Measurements from ENCODE around the gene GTPBP3.

Gene GTPBP3

GRCh38 chr19:17327654-17328516 is 9.5 kb upstream of the GTPBP3 start:
- no peak for DNase-seq (ENCODE audit: low spot score)

GRCh38 chr19:17328517-17329365 is 8.6 kb upstream of the GTPBP3 start:
- no peak for DNase-seq (ENCODE audit: low spot score)

GRCh38 chr19:17329366-17330261 is 7.7 kb upstream of the GTPBP3 start:
- DNase-seq (ENCODE audit: low spot score): no peak

GRCh38 chr19:17330262-17331044 is 6.9 kb upstream of the GTPBP3 start:
- no peak for DNase-seq (ENCODE audit: low spot score)

- peak; percentile 40 for DNase-seq (ENCODE audit: low spot score)
Observed at GRCh38 chr19:17331045-17331558, 6.3 kb upstream of the GTPBP3 start.

GRCh38 chr19:17332360-17332676 is 5.0 kb upstream of the GTPBP3 start:
- DNase-seq (ENCODE audit: low spot score): no peak

DNA sequence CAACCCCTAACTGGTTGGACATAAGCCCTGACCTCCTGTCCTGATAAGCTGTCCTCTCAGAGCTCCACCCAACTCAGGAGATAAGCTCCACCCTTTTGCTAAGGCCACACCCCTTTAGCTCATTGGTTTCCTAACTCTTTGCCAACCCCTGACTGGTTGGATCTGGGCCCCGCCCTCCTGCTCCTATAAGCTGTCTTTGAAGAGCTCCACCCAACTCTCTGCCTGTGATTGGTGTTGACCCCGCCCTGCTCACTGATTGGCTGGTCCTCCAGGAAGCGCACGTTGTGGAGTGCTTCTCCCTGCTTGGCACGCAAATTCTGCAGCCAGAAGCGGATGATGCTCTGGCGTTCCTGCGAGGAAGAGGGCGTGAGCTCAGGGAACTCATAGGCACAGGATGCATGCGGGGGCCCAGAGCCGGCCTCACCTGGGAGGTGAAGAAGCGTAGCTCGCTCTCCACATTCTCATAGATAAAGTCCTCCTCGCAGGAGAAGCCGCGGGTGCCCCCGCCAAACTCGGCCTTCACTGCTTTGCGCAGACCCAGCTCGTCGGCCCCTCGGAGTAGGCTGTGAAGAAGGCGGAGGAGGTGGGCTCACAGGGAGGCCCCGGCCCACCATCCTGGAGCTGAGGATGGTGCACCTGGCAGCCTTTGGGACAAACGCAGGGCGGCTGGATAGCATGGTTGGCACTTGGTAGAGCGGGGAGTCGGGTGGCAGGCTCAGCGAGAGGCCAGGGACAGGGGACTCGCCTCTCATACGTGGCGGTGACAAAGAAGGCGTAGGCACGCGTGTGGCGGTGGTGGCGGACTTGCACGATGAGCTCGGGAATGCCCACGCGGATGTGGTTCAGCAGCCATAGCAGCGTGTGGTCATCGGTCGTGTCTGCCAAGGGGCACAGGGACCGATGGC is 4.4 kb upstream of the GTPBP3 start:
- peak; percentile 89 for DNase-seq (ENCODE audit: low spot score)

GRCh38 chr19:17333611-17334413 is 3.5 kb upstream of the GTPBP3 start:
- peak; percentile 55 for DNase-seq (ENCODE audit: low spot score)

DNA sequence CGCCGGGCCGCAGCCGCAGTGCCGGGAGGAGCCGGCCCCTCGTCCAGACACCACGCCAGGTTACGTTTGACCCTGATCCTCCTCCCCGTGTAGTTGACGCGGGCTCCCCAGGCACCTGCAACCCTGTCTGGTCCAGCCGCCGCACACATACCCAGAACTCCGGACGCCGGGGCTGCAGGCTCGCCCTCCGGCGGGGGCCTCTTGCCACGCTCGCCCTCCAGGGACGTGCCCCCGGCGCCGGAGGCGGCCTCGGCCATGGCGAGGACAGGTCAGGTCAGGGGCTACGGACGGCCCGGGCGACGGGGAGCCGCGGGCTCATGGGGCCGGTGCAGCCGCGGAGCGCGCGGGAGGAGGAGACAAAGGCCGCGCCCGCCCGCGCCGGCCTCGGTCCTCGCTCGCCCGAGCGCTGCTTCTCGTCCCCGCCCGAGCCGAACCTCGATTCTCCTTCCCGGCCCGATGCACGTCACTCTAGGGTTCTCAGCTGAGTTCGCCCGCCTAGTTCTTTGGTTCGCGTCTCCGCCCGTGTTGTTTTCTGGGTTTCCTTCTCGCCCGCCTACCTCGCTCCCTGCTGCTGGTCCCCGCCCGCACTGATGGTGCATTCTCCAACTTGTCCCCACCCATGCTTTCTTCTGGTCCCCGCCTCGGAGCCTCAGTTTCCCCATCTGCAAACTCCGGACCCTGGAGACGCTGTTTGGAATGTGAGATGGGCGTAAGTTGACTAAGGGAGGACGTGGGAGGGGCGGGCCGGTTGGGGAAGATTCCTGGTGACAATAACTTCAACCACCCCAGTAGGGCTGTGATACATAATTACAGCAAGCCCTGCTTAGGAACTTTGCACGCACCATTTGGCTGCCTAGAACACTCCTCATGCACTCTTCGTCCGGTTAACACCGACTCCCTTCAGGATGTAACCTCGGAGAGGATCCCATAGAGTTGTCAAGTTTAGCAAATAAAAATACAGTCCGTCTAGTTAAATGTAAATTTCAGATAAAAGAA is 2.6 kb upstream of the GTPBP3 start, which contains the start of gene ANO8:
Gene ANO8, minus strand, starts transcription at position 442 of the 996 bp plus-strand sequence. Its CDS starts 185 bp downstream, at position 257.
- peak; percentile 97 for DNase-seq (ENCODE audit: low spot score)

GRCh38 chr19:17335575-17335974 is 1.8 kb upstream of the GTPBP3 start:
- no peak for DNase-seq (ENCODE audit: low spot score)

DNA sequence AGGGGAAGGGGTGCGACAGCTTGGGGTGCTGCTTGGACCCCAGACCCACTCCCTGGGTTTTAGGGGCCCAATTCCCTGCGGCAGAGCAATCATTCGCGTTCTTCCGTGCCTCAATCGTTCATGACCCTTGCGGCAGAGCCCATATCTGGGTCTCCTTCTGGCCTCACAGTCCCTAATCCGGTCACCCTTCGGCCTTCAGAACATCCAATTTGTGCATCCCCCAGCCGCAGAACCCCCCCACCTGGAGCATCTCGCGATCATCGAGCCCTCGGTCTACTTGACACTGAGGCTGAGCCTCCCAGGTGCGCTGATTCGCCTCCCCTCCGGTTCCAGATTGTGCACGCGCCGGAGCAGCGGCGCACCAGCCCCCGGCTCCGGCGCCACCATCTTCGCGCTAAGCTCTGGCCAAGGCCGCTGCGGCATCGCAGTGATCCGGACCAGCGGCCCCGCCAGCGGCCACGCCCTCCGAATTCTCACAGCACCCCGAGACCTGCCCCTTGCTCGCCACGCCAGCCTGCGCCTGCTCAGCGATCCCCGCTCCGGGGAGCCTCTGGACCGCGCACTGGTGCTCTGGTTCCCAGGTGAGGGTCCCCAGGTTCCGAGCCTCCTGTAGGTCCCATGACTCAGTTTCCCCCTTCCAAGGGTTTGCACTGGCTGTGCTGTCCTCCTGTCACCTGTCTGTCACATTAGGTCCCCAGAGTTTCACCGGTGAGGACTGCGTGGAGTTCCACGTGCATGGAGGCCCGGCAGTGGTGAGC is 501 bp downstream of the GTPBP3 start:
- DNase-seq (ENCODE audit: low spot score): peak; percentile 44

- no peak for DNase-seq (ENCODE audit: low spot score)
Observed at GRCh38 chr19:17338433-17339078, 1.2 kb downstream of the GTPBP3 start.

DNA sequence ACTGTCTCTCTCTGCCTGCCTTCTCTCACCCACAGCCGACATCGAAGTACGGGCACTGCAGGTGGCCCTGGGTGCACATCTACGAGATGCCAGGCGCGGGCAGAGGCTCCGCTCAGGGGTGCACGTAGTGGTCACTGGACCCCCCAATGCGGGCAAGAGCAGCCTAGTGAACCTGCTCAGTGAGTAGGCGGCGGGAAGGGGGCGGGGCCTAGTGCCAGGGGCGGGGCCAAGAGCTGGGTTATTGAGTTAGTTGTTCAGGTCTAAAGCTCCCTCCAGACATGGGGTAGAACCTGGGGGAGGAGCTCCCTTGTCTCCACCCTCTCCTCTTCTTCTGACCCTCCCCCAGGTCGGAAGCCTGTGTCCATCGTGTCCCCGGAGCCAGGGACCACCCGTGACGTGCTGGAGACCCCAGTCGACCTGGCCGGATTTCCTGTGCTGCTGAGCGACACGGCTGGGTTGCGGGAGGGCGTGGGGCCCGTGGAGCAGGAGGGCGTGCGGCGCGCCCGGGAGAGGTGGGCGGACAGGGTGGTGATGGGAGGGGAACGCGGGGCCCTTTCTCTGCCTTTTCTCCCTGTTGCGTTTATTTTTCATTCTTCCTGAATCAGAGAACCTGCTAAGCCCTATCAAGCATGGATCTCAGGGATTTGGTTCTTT is 1.9 kb downstream of the GTPBP3 start:
- DNase-seq (ENCODE audit: low spot score): no peak

- peak; percentile 46 for DNase-seq (ENCODE audit: low spot score)
Observed at GRCh38 chr19:17340302-17340870, 3.0 kb downstream of the GTPBP3 start.

DNA sequence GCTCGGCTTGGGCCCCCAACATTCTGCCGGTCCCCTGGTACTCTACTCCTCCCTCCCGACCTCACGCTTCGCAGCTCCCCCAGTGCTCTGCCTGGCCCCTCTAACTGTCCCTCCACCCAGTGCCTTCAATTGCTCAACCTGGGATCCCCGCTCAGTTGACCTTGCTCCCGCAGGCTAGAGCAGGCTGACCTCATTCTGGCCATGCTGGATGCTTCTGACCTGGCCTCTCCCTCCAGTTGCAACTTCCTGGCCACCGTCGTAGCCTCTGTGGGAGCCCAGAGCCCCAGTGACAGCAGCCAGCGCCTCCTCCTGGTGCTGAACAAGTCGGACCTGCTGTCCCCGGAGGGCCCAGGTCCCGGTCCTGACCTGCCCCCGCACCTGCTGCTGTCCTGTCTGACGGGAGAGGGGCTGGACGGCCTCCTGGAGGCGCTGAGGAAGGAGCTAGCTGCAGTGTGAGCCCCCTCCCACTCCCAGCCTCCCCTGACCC is 3.6 kb downstream of the GTPBP3 start:
- no peak for DNase-seq (ENCODE audit: low spot score)

Measured in SW480 (cell line).